H9 (cell line): ENCODE measurements around the gene WDR27. TPM values are rescaled to one million over a fixed set of nuclear protein-coding genes. Genes with fewer than 3 reads are reported as not detected.

Source experiments
- DNase-seq: peaks from one replicate; pipeline ENCODE4 v3.0.0-alpha.2; 2017
- H2AFZ ChIP-seq: one replicate; pipeline ENCODE4 v1.6.1; 2013; ENCODE audit warnings: mild to moderate bottlenecking, low read length, control low read depth, moderate library complexity
- H2AK5ac ChIP-seq: 2 replicates; pipeline ENCODE4 v1.6.1; 2013; ENCODE audit warnings: low read length, control low read depth, mixed read lengths; ENCODE audit not compliant: insufficient read length
- H2BK120ac ChIP-seq: one replicate; pipeline ENCODE4 v1.6.1; 2013; ENCODE audit warnings: low read depth, mild to moderate bottlenecking, low read length, control low read depth, inconsistent platforms; ENCODE audit not compliant: poor library complexity, severe bottlenecking
- H2BK12ac ChIP-seq: 2 replicates; pipeline ENCODE4 v1.6.1; 2013; ENCODE audit warnings: low read length, control low read depth, mixed read lengths, low read depth; ENCODE audit not compliant: insufficient read length
- H2BK15ac ChIP-seq: 2 replicates; pipeline ENCODE4 v1.6.1; 2013; ENCODE audit warnings: low read depth, low read length, control low read depth
- H2BK20ac ChIP-seq: one replicate; pipeline ENCODE4 v1.6.1; 2013; ENCODE audit warnings: low read depth, mild to moderate bottlenecking, low read length, control low read depth, inconsistent platforms; ENCODE audit not compliant: poor library complexity, severe bottlenecking
- H2BK5ac ChIP-seq: 2 replicates; pipeline ENCODE4 v1.6.1; 2013; ENCODE audit warnings: low read length, control low read depth, mixed read lengths; ENCODE audit not compliant: insufficient read length
- H3K14ac ChIP-seq: 2 replicates; pipeline ENCODE4 v1.6.1; 2013; ENCODE audit warnings: low read length, control low read depth; ENCODE audit not compliant: insufficient read depth
- H3K18ac ChIP-seq: 2 replicates; pipeline ENCODE4 v1.6.1; 2013; ENCODE audit warnings: low read depth, mild to moderate bottlenecking, mixed read lengths, low read length, control low read depth; ENCODE audit not compliant: insufficient read length
- H3K23ac ChIP-seq: 2 replicates; pipeline ENCODE4 v1.6.1; 2013; ENCODE audit warnings: low read length, control low read depth, mixed read lengths, low read depth; ENCODE audit not compliant: insufficient read length
- H3K23me2 ChIP-seq: 2 replicates; pipeline ENCODE4 v1.6.1; 2013; ENCODE audit warnings: low read depth, mild to moderate bottlenecking, mixed read lengths, low read length, control low read depth; ENCODE audit not compliant: insufficient read length, poor library complexity, severe bottlenecking
- H3K27ac ChIP-seq: 2 replicates; pipeline ENCODE4 v1.5.1; 2013; ENCODE audit warnings: low read length, control low read depth, mixed read lengths, low read depth; ENCODE audit not compliant: insufficient read length
- H3K27me3 ChIP-seq: 2 replicates; pipeline ENCODE4 v1.6.1; 2013; ENCODE audit warnings: low read length, control low read depth, inconsistent platforms; ENCODE audit not compliant: insufficient read depth
- H3K4ac ChIP-seq: 2 replicates; pipeline ENCODE4 v1.6.1; 2013; ENCODE audit warnings: low read depth, mild to moderate bottlenecking, control low read depth, inconsistent platforms, low read length, moderate library complexity
- H3K4me1 ChIP-seq: 2 replicates; pipeline ENCODE4 v1.6.1; 2013; ENCODE audit warnings: low read length, control low read depth, inconsistent platforms; ENCODE audit not compliant: insufficient read depth
- H3K4me2 ChIP-seq: 2 replicates; pipeline ENCODE4 v1.6.1; 2013; ENCODE audit warnings: low read length, control low read depth, mixed read lengths; ENCODE audit not compliant: insufficient read length, insufficient read depth
- H3K56ac ChIP-seq: 2 replicates; pipeline ENCODE4 v1.6.1; 2013; ENCODE audit warnings: low read depth, mild to moderate bottlenecking, mixed read lengths, low read length, control low read depth; ENCODE audit not compliant: insufficient read length
- H3K79me1 ChIP-seq: 2 replicates; pipeline ENCODE4 v1.6.1; 2013; ENCODE audit warnings: low read depth, mild to moderate bottlenecking, moderate library complexity, low read length, control low read depth, inconsistent platforms; ENCODE audit not compliant: insufficient read depth, poor library complexity, severe bottlenecking
- H3K79me2 ChIP-seq: 2 replicates; pipeline ENCODE4 v1.6.1; 2013; ENCODE audit warnings: low read length, control low read depth, inconsistent platforms; ENCODE audit not compliant: insufficient read depth
- H3K9ac ChIP-seq: 2 replicates; pipeline ENCODE4 v1.6.1; 2013; ENCODE audit warnings: low read length, control low read depth, mixed read lengths; ENCODE audit not compliant: insufficient read length; ENCODE audit errors: extremely low read depth
- H3K9me3 ChIP-seq: one replicate; pipeline ENCODE4 v1.6.1; 2013; ENCODE audit warnings: low read depth, low read length, inconsistent platforms; ENCODE audit not compliant: control insufficient read depth
- H3T11ph ChIP-seq: one replicate; pipeline ENCODE4 v1.6.1; 2013; ENCODE audit warnings: mild to moderate bottlenecking, low read length, control low read depth, inconsistent platforms
- H4K20me1 ChIP-seq: one replicate; pipeline ENCODE4 v1.6.1; 2013; ENCODE audit not compliant: control insufficient read depth, insufficient read length, insufficient read depth
- H4K5ac ChIP-seq: 2 replicates; pipeline ENCODE4 v1.6.1; 2013; ENCODE audit warnings: low read depth, mild to moderate bottlenecking, mixed read lengths, low read length, control low read depth; ENCODE audit not compliant: insufficient read length
- H4K8ac ChIP-seq: replicated peaks from 2 replicates; pipeline ENCODE4 v1.6.1; 2013; ENCODE audit warnings: low read length, control low read depth, mixed read lengths, low read depth; ENCODE audit not compliant: insufficient read length
- H4K91ac ChIP-seq: 2 replicates; pipeline ENCODE4 v1.6.1; 2013; ENCODE audit warnings: low read depth, mild to moderate bottlenecking, moderate library complexity, mixed read lengths, low read length, control low read depth; ENCODE audit not compliant: insufficient read length
- H3K27ac Mint-ChIP-seq, 3 experiments: 2 replicates in 2 of 3; 3 replicates in 1 of 3; pipeline ENCODE4 v1.8.0; 2020 to 2021; ENCODE audit warnings: mixed read lengths in 3 of 3, mild to moderate bottlenecking in 1 of 3, moderate library complexity in 1 of 3
- H3K27me3 Mint-ChIP-seq: 2 replicates; pipeline ENCODE4 v1.8.0; 2021; ENCODE audit warnings: low read depth, mild to moderate bottlenecking, moderate library complexity, mixed read lengths
- H3K36me3 Mint-ChIP-seq, 3 experiments: 2 replicates in 2 of 3; 3 replicates in 1 of 3; pipeline ENCODE4 v1.8.0; 2020 to 2021; ENCODE audit warnings: low read depth in 3 of 3, mixed read lengths in 3 of 3; ENCODE audit not compliant: insufficient read depth in 1 of 3
- H3K4me1 Mint-ChIP-seq, 2 experiments: 2 replicates each; pipeline ENCODE4 v1.8.0; 2020; ENCODE audit warnings: mixed read lengths in 2 of 2
- H3K4me3 Mint-ChIP-seq, 2 experiments: 2 replicates in 1 of 2; 3 replicates in 1 of 2; pipeline ENCODE4 v1.8.0; 2020 to 2021; ENCODE audit warnings: mild to moderate bottlenecking in 2 of 2, mixed read lengths in 2 of 2, moderate library complexity in 1 of 2
- H3K9me3 Mint-ChIP-seq, 2 experiments: 2 replicates in 1 of 2; 3 replicates in 1 of 2; pipeline ENCODE4 v1.8.0; 2020; ENCODE audit warnings: mild to moderate bottlenecking in 2 of 2, mixed read lengths in 2 of 2, moderate library complexity in 1 of 2
- CTCF ChIP-seq: fragments of 200-600 bp; sonication (generic); conservative IDR thresholded peaks from 3 replicates; pipeline ENCODE4 v1.8.0; 2021; ENCODE audit warnings: antibody characterized with exemption, mild to moderate bottlenecking
- WGBS: extraction: QIAGEN DNeasy Blood & Tissue Kit; methylation state at CpG from one replicate; pipeline ENCODE4 v1.1.7; 2013; ENCODE audit warnings: missing lambda C conversion rate, low lambda C conversion rate, mixed read lengths; ENCODE audit not compliant: insufficient read length; ENCODE audit errors: extremely low coverage; 5-methylcytosine and 5-hydroxymethylcytosine counted together
- total RNA-seq: library from RNA; stranded (reverse); gene quantifications from 2 replicates; pipeline ENCODE4 v1.2.1, GENCODE V29; 2021

The WDR27 gene
- total RNA-seq, 1 experiment from 2014 or later: 48.7 TPM

GRCh38 chr6:169498916-169499513, 202.8 kb downstream of the WDR27 start:
- H2BK20ac ChIP-seq: no peak overlapping the region
- H3K79me2 ChIP-seq: no peaks in the 10 kb centered on the region
- DNase-seq: no peak
- no peak overlapping the region for H3K27ac ChIP-seq
- H3K23ac ChIP-seq: no peak overlapping the region
- H2BK12ac ChIP-seq: no peak overlapping the region
- H3K14ac ChIP-seq: no peak overlapping the region
- no peak overlapping the region for H4K5ac ChIP-seq
- H2BK120ac ChIP-seq: no peak overlapping the region
- no peak overlapping the region for H3K4me2 ChIP-seq
- no peaks in the 10 kb centered on the region for H4K20me1 ChIP-seq
- H4K8ac ChIP-seq: no peak overlapping the region
- TF ChIP-seq CTCF: no peak
- H2AFZ ChIP-seq: no peak overlapping the region
- no peaks in the 10 kb centered on the region for H3K23me2 ChIP-seq
- no peak overlapping the region for H2BK15ac ChIP-seq
- no peak overlapping the region for H4K91ac ChIP-seq
- no peak overlapping the region for H2AK5ac ChIP-seq
- no peaks in the 10 kb centered on the region for H3K79me1 ChIP-seq
- no peak overlapping the region for H3K4ac ChIP-seq
- no peak overlapping the region for H3K9ac ChIP-seq
- Mint-ChIP-seq H3K36me3 (peaks cover 0 to 5% (median 3%) of the 10 kb centered on the region in 3 experiments; a peak in 3 of 7 replicates), H3K27ac (no peak overlapping the region; a peak in 1 of 7 replicates), H3K4me1 (0 out of 4 replicates have a peak, but pooled peaks cover 0 to 5% of the 10 kb centered on the region in 2 experiments), H3K4me3 (no peak overlapping the region), H3K9me3 (no peaks in the 10 kb centered on the region), H3K27me3 (no peaks in the 10 kb centered on the region)
- H3K18ac ChIP-seq: no peak overlapping the region
- H2BK5ac ChIP-seq: no peak overlapping the region
- H3K27me3 ChIP-seq: no peaks in the 10 kb centered on the region
- no peak overlapping the region for H3K56ac ChIP-seq
- no peaks in the 10 kb centered on the region for H3K4me1 ChIP-seq
- no peaks in the 10 kb centered on the region for H3K9me3 ChIP-seq
- H3T11ph ChIP-seq: no peak overlapping the region
- no CpG with 5 or more reads among the region's 15 CpGs for WGBS
